NCI-H2107 (cell line): ENCODE measurements around the gene SNED1.

Source experiments
- DNase-seq: peaks from one replicate; lab custom pipeline; 2025; lab: John Stamatoyannopoulos, UW

The SNED1 gene

GRCh38 chr2:240992572-240993291 is 5.7 kb upstream of the SNED1 start:
- DNase-seq: no peak

GRCh38 chr2:240993446-240994170 is 4.8 kb upstream of the SNED1 start:
- DNase-seq: no peak

- no peak for DNase-seq
Observed at GRCh38 chr2:240994171-240994896, 4.1 kb upstream of the SNED1 start.

- no peak for DNase-seq
Observed at GRCh38 chr2:240995041-240996021, 3.1 kb upstream of the SNED1 start.

- DNase-seq: no peak
Observed at GRCh38 chr2:240996161-240996833, 2.1 kb upstream of the SNED1 start.

GRCh38 chr2:240996834-240997140 is 1.6 kb upstream of the SNED1 start:
- DNase-seq: no peak

GRCh38 chr2:240997141-240997855 is 1.1 kb upstream of the SNED1 start:
- no peak for DNase-seq

GRCh38 chr2:240998706-240998994 is 232 bp downstream of the SNED1 start:
- no peak for DNase-seq

GRCh38 chr2:240998995-240999791 is 775 bp downstream of the SNED1 start:
- no peak for DNase-seq

- DNase-seq: no peak
Observed at GRCh38 chr2:240999873-241000541, 1.6 kb downstream of the SNED1 start.

- no peak for DNase-seq
Observed at GRCh38 chr2:241000831-241001321, 2.5 kb downstream of the SNED1 start.

GRCh38 chr2:241001413-241002274 is 3.2 kb downstream of the SNED1 start:
- no peak for DNase-seq

GRCh38 chr2:241002275-241003046 is 4.0 kb downstream of the SNED1 start:
- DNase-seq: no peak

- no peak for DNase-seq
Observed at GRCh38 chr2:241003047-241003360, 4.6 kb downstream of the SNED1 start.

- DNase-seq: no peak
Observed at GRCh38 chr2:241003369-241003768, 5.0 kb downstream of the SNED1 start.

GRCh38 chr2:241003830-241004564 is 5.6 kb downstream of the SNED1 start:
- no peak for DNase-seq

GRCh38 chr2:241005569-241005968 is 7.2 kb downstream of the SNED1 start:
- no peak for DNase-seq
